Right lung (tissue), 5 donors: ENCODE data around the gene DHRS12. TPM values are rescaled to one million over a fixed set of nuclear protein-coding genes. Genes with fewer than 3 reads are reported as not detected.

Experiments
- DNase-seq, 2 donors: peaks; one replicate each; pipeline ENCODE4 v3.0.0-alpha.2; 2013
- polyA plus RNA-seq, 5 donors: library from polyadenylated mRNA; unstranded; fragments of 120-200 nt; gene quantifications; one replicate each; pipeline versions ENCODE4 v1.2.1 to v1.2.3, GENCODE V29; 2013; ENCODE audit warnings: inconsistent platforms in 1 of 5, low replicate concordance in 1 of 5; ENCODE audit not compliant: insufficient read length in 5 of 5, insufficient read depth in 1 of 5

The DHRS12 gene
- polyA plus RNA-seq, 5 donors, result 15.1 to 21.6 (median 16.3) TPM

DNA sequence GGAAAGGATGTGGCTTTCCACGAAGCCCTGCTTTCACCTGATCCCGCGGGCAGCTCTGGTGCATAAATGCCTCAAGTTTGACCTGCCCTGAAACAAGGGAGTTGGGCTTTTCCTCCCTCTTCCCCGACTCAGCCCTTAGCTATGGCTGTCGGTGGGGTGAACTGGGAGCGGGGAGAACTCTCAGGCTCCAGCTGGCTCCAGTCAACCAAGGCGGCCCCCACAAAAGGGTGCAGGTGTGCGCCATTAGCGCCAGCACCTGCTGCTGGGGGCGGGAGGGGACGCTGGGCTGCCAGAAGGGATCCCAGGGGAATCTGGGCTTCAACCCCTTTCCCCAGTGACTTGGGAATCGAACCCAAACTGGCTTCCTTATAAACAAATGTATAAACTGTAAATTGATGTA, 7.1 kb upstream of the DHRS12 start:
- no peak for DNase-seq

DNA sequence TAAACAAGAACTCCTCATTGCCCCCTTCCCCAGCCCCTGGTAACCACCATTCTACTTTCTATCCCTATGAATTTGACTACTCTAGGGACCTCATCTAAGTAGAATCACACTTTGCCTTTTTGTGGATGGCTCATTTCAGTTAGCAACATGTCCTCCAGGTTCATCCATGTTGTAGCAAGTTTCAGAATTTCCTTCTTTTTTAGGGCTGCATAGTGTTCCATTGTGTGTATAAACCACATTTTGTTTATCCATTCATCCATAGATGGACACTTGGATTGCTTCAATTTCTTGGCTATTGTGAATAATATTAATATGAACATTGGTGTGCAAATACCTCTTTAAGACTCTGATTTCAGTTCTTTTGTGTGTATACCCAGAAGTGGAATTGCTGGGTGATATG, 4.8 kb upstream of the DHRS12 start:
- no peak for DNase-seq

DNA sequence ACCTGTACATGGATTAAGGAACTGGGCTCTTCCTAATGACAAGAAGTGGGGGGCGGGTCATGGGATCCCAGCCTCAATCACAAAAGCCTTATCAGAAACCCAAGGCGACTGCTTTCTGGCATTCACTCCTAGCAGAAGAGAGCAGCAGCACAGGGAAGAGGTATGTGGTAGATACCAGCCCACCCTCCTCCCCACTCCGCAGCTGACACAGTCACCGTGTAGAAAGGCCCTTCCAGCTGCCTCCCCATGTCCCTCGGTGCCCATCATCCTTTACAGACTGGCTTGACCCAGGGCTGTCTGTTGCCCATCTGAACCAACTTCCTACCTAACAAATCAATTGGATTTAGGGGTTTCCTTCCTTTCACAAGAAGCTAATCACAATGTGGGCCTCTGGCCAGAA, 3.1 kb upstream of the DHRS12 start:
- DNase-seq, result no peak

DNA sequence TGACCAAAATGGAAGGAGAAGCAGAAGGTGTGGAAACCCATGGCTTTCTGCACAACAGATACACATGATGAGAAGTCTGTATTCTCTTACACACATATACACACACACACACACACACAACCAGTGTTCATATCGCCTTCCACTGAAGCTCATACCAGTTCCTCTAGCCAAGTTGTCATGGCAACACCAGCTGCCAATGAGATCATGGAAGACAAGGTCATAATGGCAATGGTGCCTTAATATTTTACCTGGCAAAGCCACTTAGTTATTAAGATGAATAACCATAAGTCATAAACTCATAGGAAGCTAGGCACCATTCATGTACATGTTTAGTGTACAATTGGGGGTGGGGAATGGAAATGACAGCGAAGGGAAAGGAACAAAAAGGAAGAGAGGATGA, 2.6 kb upstream of the DHRS12 start:
- no peak for DNase-seq

DNA sequence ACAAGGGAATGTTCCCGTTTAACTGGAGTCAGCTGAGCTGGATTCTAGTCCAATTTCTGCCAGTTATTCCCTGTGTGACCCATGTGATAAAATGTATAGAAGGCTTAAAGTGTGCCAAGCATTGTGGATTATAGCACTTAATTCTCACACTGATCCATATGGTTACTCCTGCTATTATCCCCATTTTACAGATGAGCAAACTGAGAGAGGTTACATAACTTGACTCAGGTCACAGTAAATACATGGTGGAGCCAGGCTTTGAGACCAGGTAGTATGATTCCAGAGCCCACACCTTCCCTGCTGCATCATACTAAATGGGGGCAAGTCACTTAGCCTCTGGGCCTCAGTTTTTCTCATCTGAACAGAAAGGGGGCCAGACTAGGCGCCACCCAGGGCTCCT, 2.0 kb upstream of the DHRS12 start:
- DNase-seq, result no peak

DNA sequence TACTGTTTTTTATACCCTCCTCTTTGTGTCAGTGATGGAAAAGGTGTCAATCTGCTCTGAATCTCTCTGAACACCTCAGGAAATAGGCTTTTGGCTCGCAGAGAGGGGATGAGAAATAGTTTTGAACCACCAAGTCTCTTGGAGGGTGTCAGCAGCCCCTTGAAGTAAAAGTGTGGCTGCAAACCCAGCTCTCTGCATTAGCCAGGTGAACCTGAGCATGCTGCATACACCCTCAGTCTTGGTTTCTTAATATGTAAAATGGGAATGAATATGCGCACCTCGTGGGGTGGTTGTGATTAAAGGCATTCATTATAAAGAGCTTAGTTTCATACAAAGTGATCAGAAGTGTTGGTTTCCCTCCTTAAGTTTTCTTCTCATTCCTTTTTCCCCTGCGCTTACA, 1.4 kb upstream of the DHRS12 start:
- DNase-seq, result no peak

DNA sequence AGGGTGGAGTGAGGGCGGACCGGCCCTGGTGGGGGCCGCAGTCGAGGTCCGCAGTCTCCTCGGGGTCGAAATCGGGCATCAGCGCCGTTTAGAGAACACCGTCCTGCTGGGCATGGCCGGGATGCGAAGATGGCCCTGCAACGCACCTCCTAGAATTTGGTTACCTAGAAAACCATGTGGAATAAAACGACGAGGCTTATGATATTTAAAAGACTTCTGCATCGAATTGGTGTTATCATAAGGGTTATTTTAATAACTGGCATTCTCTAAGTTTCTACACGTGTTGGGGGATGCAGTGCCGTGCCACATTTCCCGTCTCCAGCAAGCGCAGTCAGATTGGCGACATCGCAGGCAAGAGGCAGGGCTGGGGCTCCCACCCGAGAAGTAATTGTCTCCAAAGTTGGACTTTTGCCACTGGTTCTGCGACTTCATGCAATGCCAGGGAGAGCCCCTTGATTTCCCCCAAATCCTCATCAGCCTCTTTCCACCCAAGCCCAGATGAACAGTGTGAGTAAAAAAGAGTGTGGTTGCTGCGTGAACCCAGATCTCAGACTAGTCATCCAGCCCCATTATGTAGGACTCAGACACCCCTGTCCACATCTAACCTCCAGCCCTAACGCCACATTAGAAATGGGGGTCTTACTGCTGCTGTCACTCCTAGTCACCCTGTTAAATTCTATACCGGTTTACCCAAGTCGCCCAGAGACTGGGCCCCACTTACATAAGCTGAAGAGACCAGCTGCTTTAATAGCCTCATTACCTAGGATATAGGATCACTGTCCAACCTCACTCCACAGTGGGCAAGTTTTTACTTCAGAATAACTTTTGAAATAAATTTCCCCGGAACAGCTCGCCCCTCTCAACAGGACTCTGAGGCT, 571 bp upstream of the DHRS12 start:
- no peak for DNase-seq

DNA sequence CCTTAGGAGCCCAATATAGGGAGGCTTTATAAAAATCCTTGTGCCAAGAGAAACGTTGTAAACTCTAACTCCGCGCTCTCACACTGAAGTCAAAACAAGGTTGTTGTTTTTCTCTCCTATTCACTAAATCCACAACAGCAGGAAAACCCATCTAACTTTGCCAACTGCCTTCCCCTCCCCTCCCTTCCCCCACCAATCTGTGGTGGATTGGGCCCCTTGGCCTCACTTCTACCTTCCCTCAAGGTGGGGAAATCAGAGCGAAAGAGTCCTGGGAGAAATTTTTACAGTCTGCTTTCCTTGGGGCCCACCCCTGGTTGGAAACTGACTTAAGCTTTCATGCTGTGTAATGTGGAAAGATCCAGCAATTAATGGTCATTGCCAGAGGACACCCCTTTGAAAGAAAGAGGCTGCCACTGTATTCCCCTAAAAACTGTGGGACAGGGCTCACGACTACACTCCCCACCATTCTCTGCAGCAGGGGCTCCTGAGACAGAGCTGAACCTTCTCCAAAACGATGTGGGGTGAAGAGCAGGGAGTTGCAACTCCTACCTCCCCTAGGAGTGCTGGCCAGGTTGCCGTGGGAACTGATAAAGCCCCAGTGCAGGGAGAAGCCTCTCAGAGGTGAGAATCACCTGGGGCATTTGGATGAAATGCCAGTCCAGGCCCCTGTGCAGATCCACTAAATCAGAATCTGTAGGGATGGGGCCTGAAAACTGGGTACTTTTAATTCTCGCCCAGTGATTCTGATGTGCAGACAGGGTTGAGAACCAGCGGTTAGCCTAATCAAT, 1.1 kb downstream of the DHRS12 start:
- DNase-seq, result no peak

DNA sequence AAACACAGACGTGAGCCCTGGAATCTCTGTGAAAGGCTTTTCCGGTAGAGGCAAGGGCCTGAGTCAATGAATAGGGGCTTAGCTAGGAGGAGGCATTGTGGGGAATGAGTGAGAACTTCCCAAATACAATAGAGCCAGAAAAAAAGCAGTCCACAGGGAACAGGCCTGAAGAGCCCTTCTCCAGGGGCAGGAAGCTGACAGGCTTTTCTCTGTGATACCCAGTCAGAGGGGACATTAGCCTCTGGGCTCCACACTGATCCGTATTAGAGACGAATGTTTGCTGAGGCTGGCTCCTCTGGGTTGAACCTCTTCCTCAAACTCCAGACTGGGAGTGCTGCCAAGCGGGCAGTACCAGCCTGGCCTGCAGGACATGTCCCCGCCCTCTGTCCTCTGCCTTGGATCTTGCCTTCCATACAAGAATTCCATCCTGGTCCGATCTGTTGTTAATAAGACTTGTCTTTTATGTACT, 2.3 kb downstream of the DHRS12 start:
- DNase-seq, result no peak

DNA sequence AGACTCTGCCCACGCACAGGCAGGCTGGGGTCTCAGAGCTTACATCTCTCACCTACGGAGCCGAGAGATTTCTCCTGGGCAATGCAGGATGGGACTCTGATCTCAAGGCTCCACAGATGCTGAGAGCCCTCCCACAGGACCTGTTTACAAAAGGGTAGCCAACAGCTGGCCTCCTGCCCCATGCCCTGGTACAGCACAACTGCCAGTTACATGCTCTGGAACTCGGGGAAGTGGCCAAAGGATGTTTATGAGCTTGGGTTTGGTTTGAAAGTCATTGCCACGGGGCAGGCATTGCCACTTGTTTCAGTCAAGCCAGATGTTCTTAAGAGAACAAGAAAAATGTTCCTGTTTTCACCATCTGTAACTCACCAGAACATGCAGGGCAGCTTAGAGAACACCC, 3.5 kb downstream of the DHRS12 start:
- no peak for DNase-seq

DNA sequence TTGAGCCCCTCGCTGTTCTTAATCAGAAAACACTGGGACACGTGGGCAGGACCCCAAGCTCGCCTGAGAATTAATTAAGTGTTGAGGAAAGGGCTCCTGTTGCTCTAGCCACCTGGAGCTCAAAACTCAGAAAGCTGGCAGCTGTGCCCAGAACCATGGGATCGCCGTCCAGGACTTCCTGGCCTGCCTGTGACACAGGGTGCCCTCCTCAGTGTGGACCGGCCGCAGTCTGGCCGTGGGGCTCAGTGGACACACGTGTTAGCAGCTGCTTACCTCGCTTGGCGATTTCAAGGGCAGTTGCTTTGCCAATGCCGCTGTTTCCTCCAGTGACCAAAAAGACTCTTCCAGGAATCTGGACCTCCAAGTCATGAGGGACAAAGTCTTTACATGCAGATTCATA, 4.7 kb downstream of the DHRS12 start:
- DNase-seq, result no peak

DNA sequence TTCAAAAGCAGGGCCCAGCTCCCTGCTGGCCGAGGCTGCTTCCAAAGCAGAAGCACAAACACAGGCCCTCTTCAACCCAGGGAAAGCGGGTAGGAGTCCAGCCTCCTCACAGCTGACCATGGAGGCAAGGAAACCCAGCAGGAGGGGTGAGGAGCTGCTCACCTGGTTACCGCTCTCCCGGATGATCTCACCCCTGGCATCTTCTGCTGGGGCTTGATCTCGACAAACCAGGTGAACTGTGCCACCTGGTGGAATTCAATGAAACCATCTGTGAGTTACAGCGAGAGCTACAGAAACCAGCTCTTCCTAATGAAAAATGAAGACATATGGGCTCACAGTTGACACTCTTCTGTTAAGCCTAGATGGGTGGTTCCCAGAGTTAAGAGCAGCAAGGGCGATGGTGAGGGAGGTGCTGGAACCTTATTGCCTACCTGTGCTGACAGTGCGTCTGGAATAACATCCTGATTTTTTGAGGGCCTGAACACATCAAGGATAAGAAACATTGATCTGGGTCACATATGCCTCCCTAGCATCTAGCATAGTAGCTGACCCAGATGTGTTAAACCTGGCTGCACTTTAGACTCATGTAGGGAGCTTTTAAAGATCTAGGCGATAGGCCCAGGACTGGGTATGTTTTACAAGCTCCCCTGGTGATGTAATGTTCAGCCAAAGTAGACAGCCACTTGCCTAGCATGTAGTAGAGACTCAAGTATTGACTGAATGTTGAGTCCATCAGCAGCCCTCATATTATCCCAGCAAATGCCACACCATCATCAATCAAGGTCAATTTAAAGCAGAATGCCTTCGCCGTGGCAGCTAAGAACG, 6.1 kb downstream of the DHRS12 start:
- no peak for DNase-seq

DNA sequence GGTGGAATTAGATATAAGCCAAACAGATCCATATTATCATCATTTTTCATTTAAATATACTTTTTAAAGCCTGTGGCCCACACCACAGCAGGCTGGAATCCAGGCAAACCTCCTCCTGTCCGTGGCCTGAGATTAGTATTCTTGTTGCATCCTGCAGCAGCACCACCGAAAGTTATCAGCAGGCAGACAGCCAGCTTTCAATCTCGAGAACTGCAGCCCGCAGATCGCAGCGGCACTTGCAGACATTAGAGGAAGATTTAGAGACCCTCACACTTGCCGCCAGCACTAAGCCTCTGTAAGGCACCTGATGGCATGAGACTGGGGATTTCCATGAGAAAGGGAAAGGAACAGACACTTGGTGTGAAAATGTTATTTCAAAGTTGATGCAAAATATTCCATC, 7.4 kb downstream of the DHRS12 start:
- DNase-seq, result no peak

DNA sequence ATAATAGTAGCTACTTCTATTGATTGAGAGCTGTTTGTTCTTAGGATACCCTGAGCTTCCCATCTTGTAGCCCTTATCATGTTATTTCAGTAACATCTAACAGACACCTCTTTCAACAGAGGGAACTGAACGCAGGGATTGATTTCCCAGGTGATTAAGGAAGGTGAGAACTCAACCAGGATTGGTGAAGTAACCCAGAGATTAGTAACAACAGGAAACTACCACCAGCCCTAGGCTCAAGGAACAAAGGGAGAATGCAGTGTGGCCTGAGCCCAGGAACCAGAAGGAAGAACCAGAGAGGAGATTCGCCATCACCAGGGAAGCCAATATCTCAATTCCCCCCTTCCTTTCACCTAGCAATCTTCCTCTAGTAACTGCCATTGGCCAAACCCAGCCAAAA, 8.5 kb downstream of the DHRS12 start:
- no peak for DNase-seq

DNA sequence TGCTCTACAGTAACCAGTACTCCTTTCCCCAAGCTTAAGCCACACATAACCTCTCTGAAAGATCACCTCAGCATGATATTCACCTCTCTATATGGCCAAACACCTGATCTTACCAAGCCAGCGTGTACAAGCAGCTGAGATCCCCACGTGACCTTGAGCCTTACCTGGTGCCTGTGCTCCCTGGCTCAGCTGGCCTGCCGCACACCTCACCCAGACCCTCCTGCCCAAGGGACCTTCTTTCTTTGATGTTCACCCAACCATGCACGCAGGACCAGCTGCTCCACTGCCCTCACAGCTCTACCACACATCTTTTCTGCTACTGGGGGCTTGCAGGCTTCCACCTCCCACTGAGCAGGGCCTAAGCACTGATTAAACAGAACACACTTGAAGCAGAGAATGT, 9.0 kb downstream of the DHRS12 start:
- DNase-seq, result no peak

DNA sequence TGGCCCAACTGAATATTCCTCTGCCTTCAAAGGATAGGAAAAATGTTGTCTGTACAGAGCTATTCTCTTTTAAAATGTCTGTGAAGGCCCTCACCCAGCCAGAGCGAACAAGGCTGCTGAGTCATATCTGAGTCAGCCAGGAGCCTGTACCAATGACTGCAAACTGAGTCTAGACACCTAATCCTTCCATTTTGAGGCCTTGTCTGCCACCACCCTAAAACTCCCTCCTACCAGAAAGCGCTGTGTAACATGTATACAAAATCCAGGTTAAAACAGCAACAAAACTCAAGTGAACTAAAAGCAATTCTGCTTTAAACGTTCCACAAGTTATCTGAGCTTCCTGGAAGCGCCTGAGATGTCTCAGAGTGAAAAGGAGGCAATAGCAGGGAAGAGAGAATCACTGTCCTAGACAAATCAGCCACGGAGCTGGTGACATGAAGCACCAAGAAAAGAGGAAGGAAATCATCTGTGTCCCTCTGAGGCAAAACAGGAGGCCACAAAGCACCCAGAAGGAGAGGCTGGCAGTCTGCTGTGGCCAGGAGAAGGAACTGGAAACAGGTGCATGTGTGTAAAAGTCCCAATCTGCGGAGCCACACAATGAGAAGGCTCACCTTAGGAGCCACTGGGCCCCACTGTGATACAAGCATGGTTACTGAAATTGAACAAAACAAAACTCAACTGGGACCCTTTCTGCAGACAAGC, 10.2 kb downstream of the DHRS12 start:
- DNase-seq, result no peak

DNA sequence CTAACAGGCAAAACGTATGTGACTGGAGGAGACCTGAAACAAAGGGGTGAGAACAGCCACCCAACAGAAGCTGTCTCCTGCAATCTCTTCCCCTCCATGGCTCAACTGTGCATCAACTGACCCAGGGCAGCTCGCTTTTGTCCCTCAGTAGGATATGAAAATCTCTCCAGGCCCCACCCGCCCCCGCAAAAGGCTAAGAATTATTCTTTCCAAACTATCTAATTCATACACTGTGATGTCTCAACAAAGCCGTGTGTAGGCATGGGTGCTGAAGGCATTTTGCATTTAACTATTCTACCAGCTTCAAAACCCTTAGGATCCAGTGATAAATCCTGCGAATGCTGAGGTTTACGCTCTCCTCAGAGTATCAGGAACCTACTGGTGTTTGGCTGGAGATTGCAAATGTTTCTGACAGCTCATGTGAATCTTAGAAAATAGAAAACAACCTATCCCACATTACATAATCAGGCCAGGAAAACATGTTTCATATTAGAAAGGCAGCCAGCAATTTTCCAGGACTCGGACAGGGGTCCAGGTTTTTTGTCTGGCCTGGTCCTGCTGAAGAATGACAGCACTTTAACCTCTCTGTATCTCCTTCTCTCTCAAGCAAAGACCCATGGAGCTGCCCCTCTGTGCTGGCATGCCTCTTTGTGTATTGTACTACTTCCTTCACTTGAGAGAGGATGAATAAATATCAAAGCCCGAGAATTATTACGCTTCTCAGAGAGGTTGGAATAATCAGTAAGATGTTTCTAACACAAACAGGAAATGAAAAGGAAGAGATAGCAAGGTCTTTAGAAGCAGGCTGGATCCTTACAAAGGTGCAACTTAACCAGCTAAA, 17.3 kb downstream of the DHRS12 start:
- DNase-seq, result no peak

DNA sequence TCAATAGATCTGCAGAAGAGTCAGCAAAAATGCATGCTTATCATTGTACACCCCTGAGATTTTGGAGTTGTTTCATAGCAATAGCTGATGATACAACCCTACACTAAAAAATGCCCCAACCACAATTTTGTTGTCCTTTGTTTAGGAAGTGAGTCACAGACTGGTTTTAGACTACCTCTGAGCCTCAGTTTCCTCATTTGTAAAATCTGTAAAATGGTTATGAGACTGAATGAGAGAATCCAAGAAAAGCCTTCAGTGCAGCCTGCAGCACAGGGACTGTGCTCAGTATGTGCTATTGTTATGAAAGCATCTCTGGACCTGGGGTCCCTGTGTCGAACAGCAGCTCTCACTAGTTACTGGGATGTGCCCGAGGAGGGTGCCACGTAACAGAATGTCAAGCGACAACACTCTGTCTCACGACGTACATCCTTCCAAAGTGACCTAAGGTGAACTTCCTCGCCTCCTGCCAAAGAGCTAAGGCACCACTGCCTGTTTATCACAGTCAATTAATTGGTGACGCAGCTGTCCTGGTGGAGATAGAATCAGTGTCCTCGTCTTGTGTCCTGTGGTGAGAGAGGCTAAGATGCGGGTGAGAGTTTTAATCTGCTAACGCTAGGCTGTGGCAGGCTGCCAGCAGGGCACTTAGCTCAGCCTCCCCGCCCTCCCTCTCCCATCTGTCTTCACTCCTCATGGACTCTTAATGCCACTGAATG, 18.1 kb downstream of the DHRS12 start:
- DNase-seq, result no peak

DNA sequence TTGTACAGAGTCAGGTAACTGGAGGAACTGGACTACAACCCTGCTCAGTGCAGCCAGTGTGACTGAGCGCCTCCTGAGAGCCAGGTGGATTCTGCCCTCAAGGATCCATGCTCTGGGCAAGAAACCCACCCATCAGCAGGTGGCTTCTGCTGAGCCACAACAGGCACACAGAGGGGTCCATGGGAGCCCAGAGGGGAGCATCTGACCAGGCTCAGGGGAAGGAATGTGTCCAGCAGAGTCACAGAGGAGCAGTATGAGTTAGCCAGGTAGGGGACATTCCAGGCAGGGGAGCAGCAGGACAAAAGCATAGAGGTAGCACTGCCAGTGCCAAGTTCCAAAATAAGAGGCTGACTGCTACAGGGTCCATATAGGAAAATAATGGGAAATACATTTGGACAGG, 19.9 kb downstream of the DHRS12 start:
- DNase-seq, result no peak
